DND-41 (cell line): ENCODE data around the gene RBM39.

Source experiments
- CTCF ChIP-seq: IDR thresholded peaks from 2 replicates; pipeline ENCODE4 v1.5.1; 2012; ENCODE audit warnings: borderline replicate concordance, low read length, moderate library complexity, mild to moderate bottlenecking; ENCODE audit not compliant: poor library complexity, severe bottlenecking; ENCODE audit errors: extremely low read depth
- EZH2 ChIP-seq: IDR thresholded peaks from 3 replicates; pipeline ENCODE4 v1.6.1; 2012; ENCODE audit warnings: borderline replicate concordance, low read depth, mild to moderate bottlenecking, moderate library complexity, low read length, inconsistent platforms; ENCODE audit not compliant: severe bottlenecking

- TF ChIP-seq EZH2 (no peak), CTCF (no peak)
Measured at GRCh38 chr20:35719717-35720116, 22.3 kb downstream of the RBM39 start.
